NCI-H82 treated with DMSO at 0.1 percent for 48 hours (cell line): ENCODE data around the gene KAZN.

ENCODE experiments used
- DNase-seq: peaks from one replicate; lab custom pipeline; 2025; ENCODE audit not compliant: unreplicated experiment; lab: John Stamatoyannopoulos, UW

The KAZN gene

GRCh38 chr1:14667651-14667984 is 69.1 kb downstream of the KAZN start:
- DNase-seq, result no peak

GRCh38 chr1:14668538-14668937 is 70.1 kb downstream of the KAZN start:
- DNase-seq, result no peak

- no peak for DNase-seq
These were observed 73.5 kb downstream of the KAZN start for GRCh38 chr1:14672005-14672404.

- DNase-seq, result no peak
These were observed 75.5 kb downstream of the KAZN start for GRCh38 chr1:14674030-14674429.

- no peak for DNase-seq
These were observed 77.9 kb downstream of the KAZN start for GRCh38 chr1:14676400-14676799.

- no peak for DNase-seq
These were observed 78.9 kb downstream of the KAZN start for GRCh38 chr1:14677292-14677971.

- DNase-seq, result no peak
These were observed 79.6 kb downstream of the KAZN start for GRCh38 chr1:14678011-14678638.

GRCh38 chr1:14679027-14679688 is 80.7 kb downstream of the KAZN start:
- DNase-seq, result no peak

- DNase-seq, result no peak
These were observed 82.7 kb downstream of the KAZN start for GRCh38 chr1:14681182-14681581.

GRCh38 chr1:14682941-14683621 is 84.6 kb downstream of the KAZN start:
- no peak for DNase-seq

- DNase-seq, result no peak
These were observed 86.6 kb downstream of the KAZN start for GRCh38 chr1:14685078-14685477.

- no peak for DNase-seq
These were observed 88.2 kb downstream of the KAZN start for GRCh38 chr1:14686701-14687100.

GRCh38 chr1:14687147-14687546 is 88.7 kb downstream of the KAZN start:
- no peak for DNase-seq

GRCh38 chr1:14689996-14690615 is 91.6 kb downstream of the KAZN start:
- DNase-seq, result no peak

GRCh38 chr1:14693949-14694348 is 95.5 kb downstream of the KAZN start:
- DNase-seq, result no peak

GRCh38 chr1:14694589-14694988 is 96.1 kb downstream of the KAZN start:
- no peak for DNase-seq

GRCh38 chr1:14696761-14697160 is 98.3 kb downstream of the KAZN start:
- no peak for DNase-seq

- no peak for DNase-seq
These were observed 98.9 kb downstream of the KAZN start for GRCh38 chr1:14697353-14697752.

GRCh38 chr1:14698314-14698713 is 99.8 kb downstream of the KAZN start:
- DNase-seq, result no peak

- no peak for DNase-seq
These were observed 101.1 kb downstream of the KAZN start for GRCh38 chr1:14699620-14700019.

GRCh38 chr1:14704846-14705245 is 106.4 kb downstream of the KAZN start:
- no peak for DNase-seq

GRCh38 chr1:14705824-14706223 is 107.3 kb downstream of the KAZN start:
- DNase-seq, result no peak
